Tibial nerve (tissue), 4 donors: ENCODE measurements around the gene LETM1. TPM values are rescaled to one million over a fixed set of nuclear protein-coding genes. Genes with fewer than 3 reads are reported as not detected.

Experiments used
- DNase-seq, 2 donors: peaks; one replicate each; pipeline ENCODE4 v3.0.0-alpha.2; 2019; ENCODE audit warnings: low spot score in 2 of 2
- H3K27ac ChIP-seq, 4 donors: fragments of 200-600 bp; sonication (generic) in 3 of 4; one replicate each; pipeline ENCODE4 v1.5.1; 2017 to 2019; ENCODE audit warnings: mild to moderate bottlenecking in 1 of 4
- H3K27me3 ChIP-seq, 2 donors: fragments of 200-600 bp; sonication (generic) in 1 of 2; one replicate each; pipeline versions ENCODE4 v1.5.1 to v1.6.0; 2017 to 2019
- H3K36me3 ChIP-seq, 3 donors: fragments of 200-600 bp; sonication (generic); one replicate each; pipeline ENCODE4 v1.5.1; 2018 to 2019
- H3K4me1 ChIP-seq, 4 donors: fragments of 200-600 bp; sonication (generic) in 3 of 4; one replicate each; pipeline ENCODE4 v1.5.1; 2017 to 2019
- H3K4me3 ChIP-seq, 4 donors: fragments of 200-600 bp; sonication (generic) in 3 of 4; one replicate each; pipeline ENCODE4 v1.5.1; 2017 to 2019; ENCODE audit warnings: mild to moderate bottlenecking in 1 of 4, moderate library complexity in 1 of 4
- H3K9me3 ChIP-seq, 4 donors: fragments of 200-600 bp; sonication (generic) in 3 of 4; one replicate each; pipeline ENCODE4 v1.5.1; 2017 to 2019
- CTCF ChIP-seq, 5 experiments: fragments of 200-600 bp in 3 of 5; fragments of 450-650 bp in 2 of 5; sonication (generic) in 3 of 5; IDR thresholded peaks; one replicate each; pipeline ENCODE4 v1.5.1; 2016 to 2019; ENCODE audit warnings: antibody characterized with exemption in 5 of 5, mild to moderate bottlenecking in 3 of 5, moderate library complexity in 2 of 5
- EP300 ChIP-seq, 2 donors: sonication (generic); formaldehyde crosslinking; IDR thresholded peaks; one replicate each; pipeline ENCODE4 v1.6.1; 2017; ENCODE audit warnings: antibody characterized with exemption in 2 of 2, mild to moderate bottlenecking in 1 of 2
- POLR2A ChIP-seq, 2 donors: fragments of 450-650 bp; IDR thresholded peaks; one replicate each; pipeline ENCODE4 v1.6.1; 2017; ENCODE audit warnings: antibody characterized with exemption in 2 of 2, mild to moderate bottlenecking in 2 of 2, moderate library complexity in 2 of 2
- WGBS, 2 donors: methylation state at CpG; one replicate each; pipeline ENCODE4 v1.1.5; 2018; 5-methylcytosine and 5-hydroxymethylcytosine counted together
- total RNA-seq, 4 donors: library from RNA; depleted of rRNA; stranded (reverse); fragments of >200 nt; gene quantifications; one replicate each; pipeline ENCODE4 v1.1.0, GENCODE V29; 2016

LETM1 gene
- total RNA-seq, 4 donors from 2014 or later: 53.5 to 85.5 (median 68.6) TPM

- no peaks in the 10 kb centered on the region for H3K27me3 ChIP-seq
- TF ChIP-seq EP300 (IDR thresholded peaks at IDR 0.05) (no peak), POLR2A (IDR thresholded peaks at IDR 0.05) (no peak), CTCF (IDR thresholded peaks at IDR 0.05) (no peak)
- peaks cover 0 to 37% (median 28%) of the 10 kb centered on the region in 4 donors for H3K4me1 ChIP-seq
Measured at GRCh38 chr4:1859389-1859753, 3.4 kb upstream of the LETM1 start.

GRCh38 chr4:1857931-1858330 lies 2.0 kb upstream of the LETM1 start:
- DNase-seq: no peak
- 51 to 64% methylated on average over 4 to 5 of the region's 5 CpGs for WGBS, 2 donors
- no peak overlapping the region for H3K4me3 ChIP-seq
- H3K27ac ChIP-seq: no peak overlapping the region
- no peaks in the 10 kb centered on the region for H3K36me3 ChIP-seq
- peaks cover 0 to 49% (median 41%) of the 10 kb centered on the region in 4 donors for H3K4me1 ChIP-seq
- no peak for TF ChIP-seq POLR2A (IDR thresholded peaks at IDR 0.05)
- TF ChIP-seq CTCF (IDR thresholded peaks at IDR 0.05): no peak
- TF ChIP-seq EP300 (IDR thresholded peaks at IDR 0.05): no peak
- no peaks in the 10 kb centered on the region for H3K27me3 ChIP-seq
- no peaks in the 10 kb centered on the region for H3K9me3 ChIP-seq

More at GRCh38 chr4:1859389-1859753, 3.4 kb upstream of the LETM1 start:
- Histone ChIP-seq H3K9me3 (no peaks in the 10 kb centered on the region), H3K4me3 (no peak overlapping the region), H3K27ac (no peak overlapping the region), H3K36me3 (no peaks in the 10 kb centered on the region)
- 79 to 95% methylated on average over 1 of the region's 1 CpG for WGBS, 2 donors
- no peak for DNase-seq

- WGBS, 2 donors: 18 to 21% methylated on average over 32 of the region's 32 CpGs
- peak overlapping the region; percentile 12 to 90 (median 77) for H3K27ac ChIP-seq
- H3K27me3 ChIP-seq: no peaks in the 10 kb centered on the region
- no peak for DNase-seq
- TF ChIP-seq CTCF (IDR thresholded peaks at IDR 0.05) (no peak), EP300 (IDR thresholded peaks at IDR 0.05) (no peak), POLR2A (IDR thresholded peaks at IDR 0.05) (no peak)
- H3K4me3 ChIP-seq: peak overlapping the region; percentile 64 to 85 (median 77)
- no peaks in the 10 kb centered on the region for H3K9me3 ChIP-seq
- peaks cover 0 to 50% (median 36%) of the 10 kb centered on the region in 4 donors for H3K4me1 ChIP-seq
- H3K36me3 ChIP-seq: no peaks in the 10 kb centered on the region
Measured at GRCh38 chr4:1856943-1857699, 1.2 kb upstream of the LETM1 start.

- H3K4me1 ChIP-seq: peaks cover 0 to 64% (median 38%) of the 10 kb centered on the region in 4 donors
- WGBS, 2 donors: 0% methylated on average over 32 to 43 of the region's 92 CpGs
Measured at GRCh38 chr4:1855333-1856070, 454 bp downstream of the LETM1 start.

More at GRCh38 chr4:1855333-1856070, 454 bp downstream of the LETM1 start:
- DNase-seq: no peak
- Histone ChIP-seq H3K27me3 (no peaks in the 10 kb centered on the region), H3K4me3 (peak overlapping the region; percentile 64 to 88 (median 82)), H3K9me3 (no peaks in the 10 kb centered on the region), H3K27ac (peak overlapping the region; percentile 55 to 90 (median 86)), H3K36me3 (no peaks in the 10 kb centered on the region)
- TF ChIP-seq EP300 (IDR thresholded peaks at IDR 0.05): no peak
- no peak for TF ChIP-seq POLR2A (IDR thresholded peaks at IDR 0.05)
- no peak for TF ChIP-seq CTCF (IDR thresholded peaks at IDR 0.05)
